HEK293 (cell line): ENCODE results near the gene PGAP1.

Experiments
- CTCF ChIA-PET: fragments of 350-600 bp; formaldehyde crosslinking; extraction: SDS; loops from one replicate; lab custom pipeline; 2021; ENCODE audit warnings: antibody characterized with exemption; lab: Yijun Ruan, JAX
- POLR2A ChIA-PET: fragments of 300-600 bp; formaldehyde crosslinking; extraction: SDS; loops from one replicate; lab custom pipeline; 2020; ENCODE audit warnings: antibody characterized with exemption, inconsistent platforms; lab: Yijun Ruan, JAX
- H3K27ac ChIP-seq: fragments of 200-500 bp; sonication (Bioruptor generic); 2 replicates; pipeline ENCODE4 v1.5.1; 2014; ENCODE audit warnings: low read depth, low read length, control low read depth, inconsistent platforms; ENCODE audit errors: extremely low read depth
- H3K36me3 ChIP-seq, 2 experiments: fragments of 200-500 bp in 1 of 2; sonication (Bioruptor generic) in 1 of 2; 1 replicate in 1 of 2; 2 replicates in 1 of 2; pipeline ENCODE4 v1.5.1; 2014 to 2017; ENCODE audit warnings: inconsistent platforms in 2 of 2, low read length in 2 of 2; ENCODE audit not compliant: control insufficient read depth in 2 of 2, insufficient read depth in 1 of 2
- H3K4me1 ChIP-seq: fragments of 200-500 bp; sonication (Bioruptor generic); 2 replicates; pipeline ENCODE4 v1.5.1; 2014; ENCODE audit warnings: mild to moderate bottlenecking, low read length, inconsistent platforms; ENCODE audit not compliant: control insufficient read depth, insufficient read depth
- H3K4me3 ChIP-seq: 2 replicates; pipeline ENCODE4 v1.5.1; 2011; ENCODE audit warnings: low read depth, mild to moderate bottlenecking, control low read depth, low read length, moderate library complexity
- H3K9me3 ChIP-seq: fragments of 200-500 bp; sonication (Bioruptor generic); 2 replicates; pipeline ENCODE4 v1.5.1; 2014; ENCODE audit warnings: low read depth, low read length, inconsistent platforms; ENCODE audit not compliant: control insufficient read depth, insufficient read depth
- BCL11B ChIP-seq: fragments of 450-650 bp; formaldehyde crosslinking; IDR thresholded peaks from 2 replicates; pipeline ENCODE4 v1.5.1; 2016; ENCODE audit warnings: low read depth, missing biosample characterization, missing genetic modification characterization
- GFI1B ChIP-seq: fragments of 450-650 bp; formaldehyde crosslinking; IDR thresholded peaks from 2 replicates; pipeline ENCODE4 v1.5.1; 2016; ENCODE audit warnings: missing biosample characterization, missing genetic modification characterization
- GLI2 ChIP-seq: fragments of 450-650 bp; formaldehyde crosslinking; IDR thresholded peaks from 2 replicates; pipeline ENCODE4; 2017; ENCODE audit warnings: missing biosample characterization, missing genetic modification characterization, low read depth, borderline replicate concordance
- INSM2 ChIP-seq: fragments of 450-650 bp; formaldehyde crosslinking; IDR thresholded peaks from 2 replicates; pipeline ENCODE4 v1.5.1; 2016; ENCODE audit warnings: missing biosample characterization, missing genetic modification characterization
- KLF7 ChIP-seq: fragments of 450-650 bp; formaldehyde crosslinking; IDR thresholded peaks from 2 replicates; pipeline ENCODE4 v1.5.1; 2016; ENCODE audit warnings: missing biosample characterization, missing genetic modification characterization, borderline replicate concordance
- MYNN ChIP-seq: fragments of 450-650 bp; formaldehyde crosslinking; IDR thresholded peaks from 2 replicates; pipeline ENCODE4 v1.5.1; 2016; ENCODE audit warnings: missing biosample characterization, missing genetic modification characterization, borderline replicate concordance
- TCF7L2 ChIP-seq: IDR thresholded peaks from 2 replicates; pipeline ENCODE4 v1.6.1; 2011; ENCODE audit warnings: low read depth, mild to moderate bottlenecking, inconsistent platforms, low read length, moderate library complexity, borderline replicate concordance
- ZBTB48 ChIP-seq: fragments of 450-650 bp; formaldehyde crosslinking; IDR thresholded peaks from 2 replicates; pipeline ENCODE4 v1.5.1; 2016; ENCODE audit warnings: missing biosample characterization, missing genetic modification characterization
- ZBTB6 ChIP-seq: fragments of 450-650 bp; formaldehyde crosslinking; IDR thresholded peaks from 2 replicates; pipeline ENCODE4 v1.5.1; 2017; ENCODE audit warnings: missing biosample characterization, missing genetic modification characterization
- ZBTB8A ChIP-seq: fragments of 450-650 bp; formaldehyde crosslinking; IDR thresholded peaks from 2 replicates; pipeline ENCODE4 v1.5.1; 2016; ENCODE audit warnings: missing biosample characterization, missing genetic modification characterization
- ZFP37 ChIP-seq: fragments of 450-650 bp; formaldehyde crosslinking; IDR thresholded peaks from 2 replicates; pipeline ENCODE4 v1.5.1; 2016; ENCODE audit warnings: missing biosample characterization, missing genetic modification characterization
- ZNF138 ChIP-seq: fragments of 450-650 bp; formaldehyde crosslinking; IDR thresholded peaks from 2 replicates; pipeline ENCODE4 v1.5.1; 2016; ENCODE audit warnings: missing biosample characterization, missing genetic modification characterization, borderline replicate concordance
- ZNF174 ChIP-seq: fragments of 450-650 bp; formaldehyde crosslinking; IDR thresholded peaks from 2 replicates; pipeline ENCODE4 v1.5.0; 2017; ENCODE audit warnings: missing biosample characterization, mild to moderate bottlenecking, missing genetic modification characterization
- ZNF19 ChIP-seq: fragments of 450-650 bp; formaldehyde crosslinking; IDR thresholded peaks from 2 replicates; pipeline ENCODE4; 2016; ENCODE audit warnings: missing biosample characterization, missing genetic modification characterization, low read depth
- ZNF23 ChIP-seq: fragments of 450-650 bp; formaldehyde crosslinking; IDR thresholded peaks from 2 replicates; pipeline ENCODE4 v1.5.1; 2016; ENCODE audit warnings: missing biosample characterization, missing genetic modification characterization, borderline replicate concordance
- ZNF311 ChIP-seq: fragments of 450-650 bp; formaldehyde crosslinking; IDR thresholded peaks from 2 replicates; pipeline ENCODE4 v1.5.1; 2017; ENCODE audit warnings: missing biosample characterization, missing genetic modification characterization, borderline replicate concordance
- ZNF391 ChIP-seq: fragments of 450-650 bp; formaldehyde crosslinking; IDR thresholded peaks from 2 replicates; pipeline ENCODE4 v1.5.1; 2016; ENCODE audit warnings: low read depth, missing biosample characterization, missing genetic modification characterization, borderline replicate concordance
- ZNF423 ChIP-seq: fragments of 450-650 bp; formaldehyde crosslinking; IDR thresholded peaks from 2 replicates; pipeline ENCODE4 v1.5.1; 2016; ENCODE audit warnings: missing biosample characterization, missing genetic modification characterization
- ZNF558 ChIP-seq: fragments of 450-650 bp; formaldehyde crosslinking; IDR thresholded peaks from 2 replicates; pipeline ENCODE4 v1.5.1; 2016; ENCODE audit warnings: missing biosample characterization, missing genetic modification characterization
- ZNF560 ChIP-seq: fragments of 450-650 bp; formaldehyde crosslinking; IDR thresholded peaks from 2 replicates; pipeline ENCODE4 v1.5.1; 2017; ENCODE audit warnings: missing biosample characterization, missing genetic modification characterization, borderline replicate concordance
- ZNF561 ChIP-seq: fragments of 450-650 bp; IDR thresholded peaks from 2 replicates; pipeline ENCODE4 v1.5.1; 2018; ENCODE audit warnings: missing biosample characterization, missing genetic modification characterization, borderline replicate concordance
- ZNF707 ChIP-seq: fragments of 450-650 bp; formaldehyde crosslinking; IDR thresholded peaks from 2 replicates; pipeline ENCODE4 v1.5.1; 2016; ENCODE audit warnings: missing biosample characterization, missing genetic modification characterization
- ZNF777 ChIP-seq: fragments of 450-650 bp; formaldehyde crosslinking; IDR thresholded peaks from 2 replicates; pipeline ENCODE4 v1.5.1; 2017; ENCODE audit warnings: missing biosample characterization, missing genetic modification characterization, borderline replicate concordance
- ZNF843 ChIP-seq: fragments of 450-650 bp; formaldehyde crosslinking; IDR thresholded peaks from 2 replicates; pipeline ENCODE4 v1.5.1; 2016; ENCODE audit warnings: missing biosample characterization, missing genetic modification characterization
- ZSCAN18 ChIP-seq: fragments of 450-650 bp; formaldehyde crosslinking; IDR thresholded peaks from 2 replicates; pipeline ENCODE4 v1.5.1; 2016; ENCODE audit warnings: missing biosample characterization, missing genetic modification characterization
- TF ChIP-seq, protein P1 (sequence below): fragments of 450-650 bp; formaldehyde crosslinking; IDR thresholded peaks from 2 replicates; pipeline ENCODE4 v1.5.1; 2016; ENCODE audit warnings: missing biosample characterization, missing genetic modification characterization
- TF ChIP-seq, protein P2 (sequence below): fragments of 450-650 bp; formaldehyde crosslinking; IDR thresholded peaks from 2 replicates; pipeline ENCODE4 v1.5.1; 2016; ENCODE audit warnings: missing biosample characterization, missing genetic modification characterization

Gene PGAP1

GRCh38 chr2:196891136-196891535 lies 35.4 kb downstream of the PGAP1 start (continued):
- TF ChIP-seq, protein P1, sequence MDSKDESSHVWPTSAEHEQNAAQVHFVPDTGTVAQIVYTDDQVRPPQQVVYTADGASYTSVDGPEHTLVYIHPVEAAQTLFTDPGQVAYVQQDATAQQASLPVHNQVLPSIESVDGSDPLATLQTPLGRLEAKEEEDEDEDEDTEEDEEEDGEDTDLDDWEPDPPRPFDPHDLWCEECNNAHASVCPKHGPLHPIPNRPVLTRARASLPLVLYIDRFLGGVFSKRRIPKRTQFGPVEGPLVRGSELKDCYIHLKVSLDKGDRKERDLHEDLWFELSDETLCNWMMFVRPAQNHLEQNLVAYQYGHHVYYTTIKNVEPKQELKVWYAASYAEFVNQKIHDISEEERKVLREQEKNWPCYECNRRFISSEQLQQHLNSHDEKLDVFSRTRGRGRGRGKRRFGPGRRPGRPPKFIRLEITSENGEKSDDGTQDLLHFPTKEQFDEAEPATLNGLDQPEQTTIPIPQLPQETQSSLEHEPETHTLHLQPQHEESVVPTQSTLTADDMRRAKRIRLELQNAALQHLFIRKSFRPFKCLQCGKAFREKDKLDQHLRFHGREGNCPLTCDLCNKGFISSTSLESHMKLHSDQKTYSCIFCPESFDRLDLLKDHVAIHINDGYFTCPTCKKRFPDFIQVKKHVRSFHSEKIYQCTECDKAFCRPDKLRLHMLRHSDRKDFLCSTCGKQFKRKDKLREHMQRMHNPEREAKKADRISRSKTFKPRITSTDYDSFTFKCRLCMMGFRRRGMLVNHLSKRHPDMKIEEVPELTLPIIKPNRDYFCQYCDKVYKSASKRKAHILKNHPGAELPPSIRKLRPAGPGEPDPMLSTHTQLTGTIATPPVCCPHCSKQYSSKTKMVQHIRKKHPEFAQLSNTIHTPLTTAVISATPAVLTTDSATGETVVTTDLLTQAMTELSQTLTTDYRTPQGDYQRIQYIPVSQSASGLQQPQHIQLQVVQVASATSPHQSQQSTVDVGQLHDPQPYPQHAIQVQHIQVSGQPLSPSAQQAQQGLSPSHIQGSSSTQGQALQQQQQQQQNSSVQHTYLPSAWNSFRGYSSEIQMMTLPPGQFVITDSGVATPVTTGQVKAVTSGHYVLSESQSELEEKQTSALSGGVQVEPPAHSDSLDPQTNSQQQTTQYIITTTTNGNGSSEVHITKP = no peak
- TF ChIP-seq ZNF707 (tag by site-specific recombination) (no peak), ZNF311 (no peak), ZFP37 (tag by site-specific recombination) (no peak), GLI2 (tag by site-specific recombination) (no peak), ZNF423 (tag by site-specific recombination) (no peak), ZNF174 (no peak), ZNF138 (tag by site-specific recombination) (no peak), ZNF23 (tag by site-specific recombination) (no peak)
- TF ChIP-seq, protein P2, sequence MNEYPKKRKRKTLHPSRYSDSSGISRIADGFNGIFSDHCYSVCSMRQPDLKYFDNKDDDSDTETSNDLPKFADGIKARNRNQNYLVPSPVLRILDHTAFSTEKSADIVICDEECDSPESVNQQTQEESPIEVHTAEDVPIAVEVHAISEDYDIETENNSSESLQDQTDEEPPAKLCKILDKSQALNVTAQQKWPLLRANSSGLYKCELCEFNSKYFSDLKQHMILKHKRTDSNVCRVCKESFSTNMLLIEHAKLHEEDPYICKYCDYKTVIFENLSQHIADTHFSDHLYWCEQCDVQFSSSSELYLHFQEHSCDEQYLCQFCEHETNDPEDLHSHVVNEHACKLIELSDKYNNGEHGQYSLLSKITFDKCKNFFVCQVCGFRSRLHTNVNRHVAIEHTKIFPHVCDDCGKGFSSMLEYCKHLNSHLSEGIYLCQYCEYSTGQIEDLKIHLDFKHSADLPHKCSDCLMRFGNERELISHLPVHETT (tag by site-specific recombination) = no peak
- TF ChIP-seq, all 188 proteins: peak for 0

DNA sequence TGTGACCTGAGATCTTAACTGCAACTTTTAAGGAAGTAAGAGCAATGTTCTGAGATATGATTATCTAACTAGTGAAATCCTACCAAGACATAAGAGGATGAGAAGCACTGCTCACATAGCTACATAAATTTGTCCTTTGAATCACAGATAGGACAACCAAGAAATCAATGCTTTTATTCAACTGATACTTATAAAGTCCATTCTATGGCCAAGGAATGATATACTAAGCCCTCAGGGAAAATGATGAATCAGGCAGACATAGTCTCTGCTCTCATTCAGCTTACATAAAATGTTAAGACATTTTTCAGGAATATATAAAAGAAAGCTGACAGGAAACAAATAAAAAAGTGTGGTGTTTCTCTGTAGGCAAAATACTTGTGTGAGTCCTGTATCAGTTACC lies 39.1 kb downstream of the PGAP1 start:
- Histone ChIP-seq H3K4me1 (no peaks in the 10 kb centered on the region), H3K4me3 (no peak overlapping the region), H3K36me3 (peaks cover 35 to 40% of the 10 kb centered on the region in 2 experiments), H3K27ac (no peak overlapping the region), H3K9me3 (no peaks in the 10 kb centered on the region)
- TF ChIP-seq ZBTB6 (tag by site-specific recombination) (no peak), ZNF560 (no peak), KLF7 (tag by site-specific recombination) (no peak), INSM2 (tag by site-specific recombination) (no peak), ZNF561 (tag by site-specific recombination) (no peak), GFI1B (tag by site-specific recombination) (no peak), ZNF558 (tag by site-specific recombination) (no peak), ZNF391 (tag by site-specific recombination) (no peak), ZNF777 (tag by site-specific recombination) (no peak), MYNN (tag by site-specific recombination) (no peak), ZNF19 (no peak), ZBTB8A (no peak), BCL11B (tag by site-specific recombination) (no peak), TCF7L2 (no peak), ZNF843 (tag by site-specific recombination) (no peak), ZSCAN18 (tag by site-specific recombination) (no peak), ZBTB48 (tag by site-specific recombination) (no peak)
- ChIA-PET POLR2A (no interaction called here), CTCF (no interaction called here)
